ENCODE measurements around the gene PLK5.
"Not testable (repeated sequence)": the region's sequence is repeated elsewhere in the genome, so short reads cannot be mapped to it uniquely, and the experiment has no call there.

The PLK5 gene

GRCh38 chr19:1526066-1526778 is 2.3 kb downstream of the PLK5 start:
- H3K9me3 Mint-ChIP-seq = no peaks in the 10 kb centered on the region
- H3K36me3 Mint-ChIP-seq (ENCODE audit: low read depth) = no peaks in the 10 kb centered on the region
- H3K27ac Mint-ChIP-seq = no peak overlapping the region
- peaks cover 12% of the 10 kb centered on the region for H3K4me1 Mint-ChIP-seq
- peak overlapping the region in 2 of 3 experiments; percentile 57 to 62 for H3K4me3 Mint-ChIP-seq
- peaks cover 56% of the 10 kb centered on the region for H3K27me3 Mint-ChIP-seq (ENCODE audit: low read depth)
- no peak for TF ChIP-seq CTCF (IDR thresholded peaks at IDR 0.05; ENCODE audit: unreplicated experiment in 3 of 3)

- H3K4me3 Mint-ChIP-seq = no peak overlapping the region
- no peak overlapping the region for H3K27ac Mint-ChIP-seq
- peaks cover 9% of the 10 kb centered on the region for H3K4me1 Mint-ChIP-seq
- H3K36me3 Mint-ChIP-seq (ENCODE audit: low read depth) = no peaks in the 10 kb centered on the region
- peaks cover 59% of the 10 kb centered on the region for H3K27me3 Mint-ChIP-seq (ENCODE audit: low read depth)
- no peak for TF ChIP-seq CTCF (IDR thresholded peaks at IDR 0.05; ENCODE audit: unreplicated experiment in 3 of 3)
- no peaks in the 10 kb centered on the region for H3K9me3 Mint-ChIP-seq
Measured at GRCh38 chr19:1526979-1527649, 3.2 kb downstream of the PLK5 start.

GRCh38 chr19:1527650-1528309 is 3.9 kb downstream of the PLK5 start:
- no peaks in the 10 kb centered on the region for H3K36me3 Mint-ChIP-seq (ENCODE audit: low read depth)
- H3K9me3 Mint-ChIP-seq = no peaks in the 10 kb centered on the region
- no peak for TF ChIP-seq CTCF (IDR thresholded peaks at IDR 0.05; ENCODE audit: unreplicated experiment in 3 of 3)
- H3K27ac Mint-ChIP-seq = no peak overlapping the region
- H3K4me1 Mint-ChIP-seq = peaks cover 8% of the 10 kb centered on the region
- peaks cover 59% of the 10 kb centered on the region for H3K27me3 Mint-ChIP-seq (ENCODE audit: low read depth)
- no peak overlapping the region for H3K4me3 Mint-ChIP-seq

- peaks cover 51% of the 10 kb centered on the region for H3K27me3 Mint-ChIP-seq (ENCODE audit: low read depth)
- no peaks in the 10 kb centered on the region for H3K9me3 Mint-ChIP-seq
- no peaks in the 10 kb centered on the region for H3K36me3 Mint-ChIP-seq (ENCODE audit: low read depth)
- no peak overlapping the region for H3K4me3 Mint-ChIP-seq
- TF ChIP-seq CTCF (IDR thresholded peaks at IDR 0.05; ENCODE audit: unreplicated experiment in 3 of 3) = no peak
- peaks cover 8% of the 10 kb centered on the region for H3K4me1 Mint-ChIP-seq
- H3K27ac Mint-ChIP-seq = no peak overlapping the region
Measured at GRCh38 chr19:1528596-1529429, 4.9 kb downstream of the PLK5 start.

- H3K9me3 Mint-ChIP-seq = no peaks in the 10 kb centered on the region
Measured at GRCh38 chr19:1529430-1529816, 5.5 kb downstream of the PLK5 start.

GRCh38 chr19:1530856-1531255 is 7.0 kb downstream of the PLK5 start:
- not testable (repeated sequence) for H3K27ac Mint-ChIP-seq; H3K36me3 Mint-ChIP-seq (ENCODE audit: low read depth); H3K4me1 Mint-ChIP-seq; H3K9me3 Mint-ChIP-seq; H3K4me3 Mint-ChIP-seq
- peaks cover 39% of the 10 kb centered on the region for H3K27me3 Mint-ChIP-seq (ENCODE audit: low read depth)

More at GRCh38 chr19:1529430-1529816, 5.5 kb downstream of the PLK5 start:
- no peak overlapping the region for H3K4me3 Mint-ChIP-seq
- no peak for TF ChIP-seq CTCF (IDR thresholded peaks at IDR 0.05; ENCODE audit: unreplicated experiment in 3 of 3)
- peaks cover 48% of the 10 kb centered on the region for H3K27me3 Mint-ChIP-seq (ENCODE audit: low read depth)
- no peaks in the 10 kb centered on the region for H3K36me3 Mint-ChIP-seq (ENCODE audit: low read depth)
- no peak overlapping the region for H3K27ac Mint-ChIP-seq
- H3K4me1 Mint-ChIP-seq = peaks cover 6% of the 10 kb centered on the region
